Cardiac atrium fibroblast (primary cell): Measurements from ENCODE around the gene ZNF416. TPM values are rescaled to one million over a fixed set of nuclear protein-coding genes. Genes with fewer than 3 reads are reported as not detected.

Experiments used
- total RNA-seq: library from RNA; depleted of rRNA; stranded (reverse); fragments of >200 nt; gene quantifications from 2 replicates; pipeline ENCODE4 v1.2.3, GENCODE V29; 2015

ZNF416 gene
- total RNA-seq = 4.0 and 8.1 TPM in 2 replicates

GRCh38 chr19:57578487-57579205 lies at the start of gene ZNF416:
ZNF416 (minus strand) TSS chr19:57578911; CDS start chr19:57578704, 207 bp downstream.

DNA sequence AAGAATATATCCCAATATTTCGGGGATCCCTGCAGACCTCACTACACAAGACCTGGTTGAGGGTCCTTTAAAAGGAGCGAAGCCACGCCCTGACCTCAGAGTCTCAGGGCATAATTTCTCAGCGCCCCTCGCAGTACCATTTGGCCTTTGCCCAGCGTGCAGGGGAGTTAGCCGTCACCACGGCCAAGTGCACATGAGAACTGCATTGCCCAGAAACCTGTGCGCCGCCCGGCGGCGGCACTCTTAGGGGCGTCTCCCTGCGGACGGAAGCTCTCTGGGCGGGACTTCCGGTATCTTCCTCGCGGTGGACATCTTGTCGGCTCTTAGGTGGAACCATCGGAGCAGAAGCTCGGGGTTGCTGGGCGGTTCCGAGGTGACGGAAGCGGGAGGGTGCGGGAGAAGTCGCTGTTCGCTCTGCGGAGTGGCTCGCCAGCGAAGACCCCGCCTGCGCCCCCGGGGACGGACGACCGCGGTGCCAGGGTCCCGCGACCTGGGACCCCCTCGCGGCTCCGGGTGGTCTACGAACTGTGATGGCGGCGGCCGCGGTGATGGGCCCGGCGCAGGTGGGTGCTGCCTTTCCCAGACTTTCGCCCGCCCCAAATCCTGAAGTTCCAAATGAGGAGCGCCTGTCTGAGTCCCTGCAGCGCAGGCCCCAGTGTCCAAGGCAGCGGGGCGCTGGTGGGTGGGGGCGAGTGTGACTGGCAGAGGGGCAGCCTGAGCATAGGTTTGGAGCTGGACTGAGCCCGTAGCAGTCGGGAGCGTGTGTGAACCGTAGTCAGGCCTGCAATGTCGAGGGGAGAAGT lies 35.4 kb upstream of the ZNF416 start, which contains the start of gene ZNF134:
ZNF134 (plus strand) TSS at position 302 of the 803 bp plus-strand sequence. CDS start 5,227 bp downstream, outside the sequence.

DNA sequence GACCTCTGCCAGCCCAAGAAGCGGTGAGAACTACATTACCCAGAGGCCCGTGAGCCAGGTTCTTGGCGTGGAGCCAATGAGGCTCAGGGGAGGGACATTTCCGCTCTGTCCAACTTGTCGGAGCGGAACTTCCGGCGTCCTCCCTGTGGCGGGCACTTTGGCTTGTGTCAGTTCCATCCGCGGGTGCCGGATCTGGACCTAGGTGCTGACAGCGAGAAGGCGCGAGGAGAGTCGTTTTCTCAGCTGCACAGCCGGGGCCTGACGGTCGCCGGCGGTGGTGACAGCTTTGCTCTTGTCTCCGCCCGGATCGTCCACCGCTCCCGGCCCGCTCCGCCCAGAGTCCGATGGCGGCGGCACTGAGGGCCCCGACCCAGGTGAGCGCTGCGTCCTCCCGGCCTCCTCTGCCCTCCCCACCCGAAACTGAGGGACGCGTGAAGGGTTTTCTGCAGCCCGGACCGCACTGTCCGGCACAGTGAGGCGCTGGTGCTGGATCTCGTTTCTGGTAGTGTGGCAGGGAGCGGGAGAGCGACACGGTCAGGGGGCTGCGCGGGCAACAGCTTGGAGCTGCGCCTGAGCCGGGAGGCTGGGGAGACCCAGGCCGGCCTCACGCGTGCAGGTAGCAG lies 21.2 kb upstream of the ZNF416 start, which contains the start of gene ZNF530:
ZNF530 (plus strand) TSS at position 125 of the 623 bp plus-strand sequence. CDS start 4,461 bp downstream, outside the sequence.

DNA sequence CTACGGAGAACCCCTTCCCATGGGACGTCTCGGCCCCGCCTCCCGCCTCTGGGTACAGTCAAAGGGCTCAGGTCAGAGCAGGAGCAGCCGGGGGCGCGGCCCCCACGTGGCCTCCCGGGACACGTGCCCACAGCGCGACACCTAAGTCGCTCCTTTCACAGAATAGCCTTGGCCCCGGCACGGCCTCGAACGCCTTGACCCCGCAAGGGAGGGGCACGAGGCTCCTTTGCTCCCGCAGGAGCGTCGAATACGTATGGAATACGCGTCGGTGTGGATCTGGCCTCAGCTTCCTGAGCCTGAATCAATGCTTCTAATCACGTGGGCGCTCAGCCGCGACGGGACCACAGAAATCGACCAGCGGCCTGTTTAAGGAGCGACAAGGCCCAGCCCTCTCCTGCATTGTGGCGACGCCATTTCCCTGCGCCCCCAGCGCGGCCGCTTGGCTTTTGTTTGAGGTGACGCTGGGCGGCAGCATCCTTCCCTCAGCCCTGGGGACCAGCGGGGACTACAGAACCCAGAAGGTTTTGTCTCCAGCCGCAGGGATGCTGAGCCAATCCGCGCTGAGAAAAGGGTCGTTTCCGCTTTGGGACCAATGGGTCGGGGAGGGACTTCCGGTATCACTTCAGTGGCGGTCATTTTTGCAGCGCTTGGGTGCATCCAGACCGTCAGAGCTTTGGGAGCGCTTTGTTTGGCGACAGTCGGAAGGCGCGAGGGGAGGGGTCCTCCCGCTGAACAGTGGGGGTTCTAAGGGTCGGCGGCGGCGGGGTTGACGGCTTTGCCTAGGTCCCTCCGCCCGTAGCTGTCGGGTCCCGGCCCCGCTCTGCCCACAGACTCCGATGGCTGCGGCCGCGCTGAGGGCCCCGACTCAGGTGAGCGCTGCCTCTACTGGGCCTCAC lies 5.1 kb upstream of the ZNF416 start, which contains the start of gene ZIK1:
ZIK1 (plus strand) TSS at position 625 of the 896 bp plus-strand sequence; CDS start at position 837, 212 bp downstream.

GRCh38 chr19:57559404-57560025 lies 19.2 kb downstream of the ZNF416 start, which contains the start of gene ZNF550:
ZNF550 (minus strand) TSS chr19:57559863; CDS start chr19:57559682, 181 bp downstream.

DNA sequence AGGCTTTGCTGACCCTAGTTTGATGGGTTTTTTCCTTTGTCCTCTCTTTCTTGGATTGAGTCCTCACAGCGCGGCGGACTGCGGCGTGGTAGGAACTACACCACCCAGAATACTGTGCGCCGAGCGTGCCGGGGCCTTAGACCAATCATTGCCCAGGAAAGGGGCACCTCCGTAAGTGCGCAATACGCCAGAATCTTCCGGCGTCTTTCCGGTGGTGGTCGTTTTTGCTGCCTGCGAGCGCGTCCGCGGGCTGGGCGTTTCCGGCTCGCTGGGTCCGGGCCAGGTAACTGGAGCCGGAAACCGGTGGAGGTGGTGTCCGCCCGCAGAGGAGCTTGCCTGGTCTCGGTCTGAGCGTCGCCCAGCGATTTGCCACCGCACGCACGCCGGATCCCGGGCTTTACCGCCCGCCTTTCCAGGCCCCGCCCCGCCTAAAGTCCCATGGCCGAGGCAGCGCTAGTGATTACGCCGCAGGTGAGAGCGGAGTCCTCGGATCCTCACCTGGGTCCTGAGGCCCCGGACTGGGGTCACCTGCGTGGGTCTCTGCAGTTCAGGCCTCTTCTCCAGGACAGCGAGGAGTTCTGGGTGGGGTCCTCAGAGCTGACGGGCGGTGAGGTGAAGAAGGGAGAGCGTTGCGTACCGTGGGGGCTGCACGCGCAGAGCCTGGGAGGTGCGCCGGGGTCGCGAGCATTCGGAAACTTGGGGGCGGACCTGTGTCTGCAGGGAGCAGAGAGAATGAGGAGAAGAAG lies 51.4 kb downstream of the ZNF416 start, which contains the start of gene ZNF549:
ZNF549 (plus strand) TSS at position 221 of the 746 bp plus-strand sequence; CDS start at position 439, 218 bp downstream.

Other genes starting within 250 kb of the ZNF416 start
- gene ZNF304, start 227.6 kb downstream of the ZNF416 start, total RNA-seq = 5.0 and 8.7 TPM in 2 replicates
- gene TRAPPC2B, start 215.4 kb downstream of the ZNF416 start, total RNA-seq = 6.3 and 12.5 TPM in 2 replicates
- gene ZNF547, start 215.4 kb downstream of the ZNF416 start, total RNA-seq = 3.1 and 5.0 TPM in 2 replicates
- gene ZNF548, start 189.1 kb downstream of the ZNF416 start, total RNA-seq = 10.0 and 22.0 TPM in 2 replicates
- 2.9 and 4.0 TPM in 2 replicates for gene ZNF17, start 167.8 kb downstream of the ZNF416 start, total RNA-seq
- gene ZNF749, start 143.6 kb downstream of the ZNF416 start, total RNA-seq = 2.9 and 5.0 TPM in 2 replicates
- gene VN1R1, start 121.8 kb downstream of the ZNF416 start, total RNA-seq = 0.16 TPM in 1 of 2 replicates, not detected in the other
- 13.4 and 18.8 TPM in 2 replicates for gene ZNF772, start 101.3 kb downstream of the ZNF416 start, total RNA-seq
- 6.6 and 17.0 TPM in 2 replicates for gene ZNF419, start 91.2 kb downstream of the ZNF416 start, total RNA-seq
- gene ZNF773, start 79.0 kb downstream of the ZNF416 start, total RNA-seq = 15.4 and 21.5 TPM in 2 replicates
- gene ZNF549, start 51.6 kb downstream of the ZNF416 start, total RNA-seq = 3.6 and 4.2 TPM in 2 replicates
- 10.1 and 12.8 TPM in 2 replicates for gene ZNF550, start 19.0 kb downstream of the ZNF416 start, total RNA-seq
- gene ZIK1, start 5.2 kb upstream of the ZNF416 start, total RNA-seq = 6.3 and 7.9 TPM in 2 replicates
- gene ZNF530, start 21.0 kb upstream of the ZNF416 start, total RNA-seq = 0.49 and 11.7 TPM in 2 replicates
- gene ZNF134, start 35.3 kb upstream of the ZNF416 start, total RNA-seq = 12.8 and 23.3 TPM in 2 replicates
- 3.8 and 7.0 TPM in 2 replicates for gene ZNF211, start 54.3 kb upstream of the ZNF416 start, total RNA-seq
- gene ZSCAN4, start 90.0 kb upstream of the ZNF416 start, total RNA-seq = not detected in 2 replicates
- gene ZNF551, start 103.1 kb upstream of the ZNF416 start, total RNA-seq = 5.2 and 6.8 TPM in 2 replicates
- 2.0 and 2.6 TPM in 2 replicates for gene ZNF154, start 130.3 kb upstream of the ZNF416 start, total RNA-seq
- gene ZNF671, start 148.7 kb upstream of the ZNF416 start, total RNA-seq = 7.8 and 7.9 TPM in 2 replicates
- gene ZNF776, start 167.9 kb upstream of the ZNF416 start, total RNA-seq = 5.8 TPM in 2 replicates
- 11.4 and 11.5 TPM in 2 replicates for gene ZNF586, start 190.8 kb upstream of the ZNF416 start, total RNA-seq
- 1.6 and 3.6 TPM in 2 replicates for gene ZNF552, start 236.0 kb upstream of the ZNF416 start, total RNA-seq